Small intestine (tissue), 7 donors: ENCODE results near the gene FAM120B. TPM values are rescaled to one million over a fixed set of nuclear protein-coding genes. Genes with fewer than 3 reads are reported as not detected.

ENCODE experiments used
- DNase-seq, 2 donors: peaks; one replicate each; pipeline versions ENCODE4 v3.0.0 to v3.0.0-alpha.2; 2013
- FAIRE-seq: peaks from 2 replicates; lab custom pipeline; 2012; peaks lifted over from hg19 to GRCh38; lab: Jason Lieb, UNC
- H3K27ac ChIP-seq, 3 donors: one replicate each; pipeline ENCODE4 v1.5.1; 2013; ENCODE audit warnings: low read length in 2 of 3, mild to moderate bottlenecking in 2 of 3, control low read depth in 1 of 3, inconsistent platforms in 1 of 3, low read depth in 1 of 3, moderate library complexity in 1 of 3
- H3K27me3 ChIP-seq, 3 donors: one replicate each; pipeline ENCODE4 v1.6.1; 2013; ENCODE audit warnings: low read length in 3 of 3, inconsistent platforms in 1 of 3; ENCODE audit not compliant: control insufficient read depth in 3 of 3, insufficient read depth in 3 of 3
- H3K36me3 ChIP-seq, 3 donors: one replicate each; pipeline ENCODE4 v1.6.1; 2013; ENCODE audit warnings: low read length in 3 of 3, inconsistent platforms in 1 of 3, low read depth in 1 of 3, mild to moderate bottlenecking in 1 of 3, moderate library complexity in 1 of 3; ENCODE audit not compliant: control insufficient read depth in 3 of 3, insufficient read depth in 2 of 3
- H3K4me1 ChIP-seq, 3 donors: one replicate each; pipeline ENCODE4 v1.6.1; 2013; ENCODE audit warnings: low read length in 2 of 3, inconsistent platforms in 1 of 3, low read depth in 1 of 3, mild to moderate bottlenecking in 1 of 3, moderate library complexity in 1 of 3; ENCODE audit not compliant: control insufficient read depth in 3 of 3, insufficient read depth in 2 of 3
- H3K4me3 ChIP-seq, 3 donors: one replicate each; pipeline ENCODE4 v1.5.1; 2013; ENCODE audit warnings: low read length in 3 of 3, control low read depth in 1 of 3, inconsistent platforms in 1 of 3, low read depth in 1 of 3, mild to moderate bottlenecking in 1 of 3, moderate library complexity in 1 of 3
- H3K9me3 ChIP-seq, 2 donors: one replicate each; pipeline ENCODE4 v1.6.1; 2013; ENCODE audit warnings: low read depth in 1 of 2, low read length in 1 of 2; ENCODE audit not compliant: control insufficient read depth in 2 of 2, insufficient read depth in 1 of 2
- WGBS, 3 donors: extraction: QIAGEN DNeasy Blood & Tissue Kit; methylation state at CpG; one replicate each; pipeline ENCODE4 v1.1.7; 2013; 5-methylcytosine and 5-hydroxymethylcytosine counted together
- polyA plus RNA-seq, 4 donors: library from polyadenylated mRNA; stranded (reverse) in 3 of 4; unstranded in 1 of 4; fragments of 200-250 nt in 3 of 4; fragments of 120-200 nt in 1 of 4; gene quantifications; one replicate each; pipeline versions ENCODE4 v1.2.1 to v1.2.3, GENCODE V29; 2013
- donor health status: healthy with polysubstance abuse.
- donor health status: control.
- donor health status: control.
- donor health status: Bipolar disorder and iron deficiency.
- donor health status: healthy.

The FAM120B gene
- polyA plus RNA-seq, 4 donors: 6.5 to 24.0 (median 10.6) TPM

- H3K4me1 ChIP-seq: no peaks in the 10 kb centered on the region
- DNase-seq (no peak), FAIRE-seq (no peak)
- H3K4me3 ChIP-seq: no peak overlapping the region
- no peaks in the 10 kb centered on the region for H3K9me3 ChIP-seq
- H3K27ac ChIP-seq: no peak overlapping the region
- 52 to 75% (median 64%) methylated on average over 29 of the region's 29 CpGs for WGBS, 3 donors
- no peaks in the 10 kb centered on the region for H3K36me3 ChIP-seq
- peaks cover 0 to 5% (median 0%) of the 10 kb centered on the region in 3 donors for H3K27me3 ChIP-seq
These were observed 116.5 kb downstream of the FAM120B start for GRCh38 chr6:170423030-170423429.

- no peak overlapping the region for H3K4me3 ChIP-seq
- FAIRE-seq: no peak
- H3K9me3 ChIP-seq: no peaks in the 10 kb centered on the region
- no peaks in the 10 kb centered on the region for H3K36me3 ChIP-seq
- H3K27ac ChIP-seq: no peak overlapping the region
- WGBS, 3 donors: 70 to 76% (median 74%) methylated on average over 19 of the region's 19 CpGs
- H3K27me3 ChIP-seq: peaks cover 0 to 5% (median 0%) of the 10 kb centered on the region in 3 donors
- H3K4me1 ChIP-seq: no peaks in the 10 kb centered on the region
- DNase-seq: no peak
These were observed 117.5 kb downstream of the FAM120B start for GRCh38 chr6:170423814-170424603.

- no peak for DNase-seq
- H3K9me3 ChIP-seq: no peaks in the 10 kb centered on the region
- H3K27ac ChIP-seq: no peak overlapping the region
- peaks cover 0 to 5% (median 0%) of the 10 kb centered on the region in 3 donors for H3K27me3 ChIP-seq
- WGBS, 3 donors: 60 to 78% (median 61%) methylated on average over 7 of the region's 7 CpGs
- H3K4me3 ChIP-seq: no peak overlapping the region
- no peak for FAIRE-seq
- no peaks in the 10 kb centered on the region for H3K36me3 ChIP-seq
- H3K4me1 ChIP-seq: no peaks in the 10 kb centered on the region
These were observed 118.1 kb downstream of the FAM120B start for GRCh38 chr6:170424604-170425126.

- DNase-seq (peak; percentile 5 to 35), FAIRE-seq (no peak)
- H3K4me1 ChIP-seq: no peaks in the 10 kb centered on the region
- no peaks in the 10 kb centered on the region for H3K9me3 ChIP-seq
- H3K27me3 ChIP-seq: no peaks in the 10 kb centered on the region
- H3K36me3 ChIP-seq: no peaks in the 10 kb centered on the region
- 50 to 64% (median 59%) methylated on average over 7 of the region's 7 CpGs for WGBS, 3 donors
- H3K4me3 ChIP-seq: no peak overlapping the region
- no peak overlapping the region for H3K27ac ChIP-seq
These were observed 122.9 kb downstream of the FAM120B start for GRCh38 chr6:170429450-170429849.

GRCh38 chr6:170433163-170434116 lies 126.9 kb downstream of the FAM120B start:
- FAIRE-seq (no peak), DNase-seq (peak; percentile 22 to 58)
- no peak overlapping the region for H3K4me3 ChIP-seq
- H3K9me3 ChIP-seq: no peaks in the 10 kb centered on the region
- H3K27ac ChIP-seq: no peak overlapping the region
- H3K27me3 ChIP-seq: peaks cover 0 to 4% (median 2%) of the 10 kb centered on the region in 3 donors
- H3K4me1 ChIP-seq: peaks cover 0 to 5% (median 0%) of the 10 kb centered on the region in 3 donors
- WGBS, 3 donors: 59 to 77% (median 70%) methylated on average over 17 of the region's 17 CpGs
- no peaks in the 10 kb centered on the region for H3K36me3 ChIP-seq

GRCh38 chr6:170434117-170434820 lies 127.7 kb downstream of the FAM120B start:
- 82 to 90% (median 84%) methylated on average over 20 of the region's 20 CpGs for WGBS, 3 donors
- Histone ChIP-seq H3K27me3 (peaks cover 0 to 4% (median 2%) of the 10 kb centered on the region in 3 donors), H3K36me3 (no peaks in the 10 kb centered on the region), H3K4me1 (peaks cover 0 to 5% (median 0%) of the 10 kb centered on the region in 3 donors), H3K4me3 (no peak overlapping the region), H3K27ac (no peak overlapping the region), H3K9me3 (no peaks in the 10 kb centered on the region)
- DNase-seq (no peak), FAIRE-seq (no peak)

- no peak for FAIRE-seq
- H3K27ac ChIP-seq: no peak overlapping the region
- no peak for DNase-seq
- 81 to 91% (median 87%) methylated on average over 17 of the region's 17 CpGs for WGBS, 3 donors
- no peaks in the 10 kb centered on the region for H3K9me3 ChIP-seq
- no peak overlapping the region for H3K4me3 ChIP-seq
- H3K4me1 ChIP-seq: peaks cover 0 to 5% (median 0%) of the 10 kb centered on the region in 3 donors
- H3K36me3 ChIP-seq: no peaks in the 10 kb centered on the region
- peaks cover 0 to 4% (median 2%) of the 10 kb centered on the region in 3 donors for H3K27me3 ChIP-seq
These were observed 128.2 kb downstream of the FAM120B start for GRCh38 chr6:170434821-170435155.
